CD4-positive, alpha-beta T cell treated with Interferon gamma for 1 hour (primary cell): ENCODE data around the gene LRRC3B.

Experiments used
- DNase-seq: peaks from one replicate; pipeline ENCODE4 v3.0.0-alpha.2; 2020

Gene LRRC3B

DNA sequence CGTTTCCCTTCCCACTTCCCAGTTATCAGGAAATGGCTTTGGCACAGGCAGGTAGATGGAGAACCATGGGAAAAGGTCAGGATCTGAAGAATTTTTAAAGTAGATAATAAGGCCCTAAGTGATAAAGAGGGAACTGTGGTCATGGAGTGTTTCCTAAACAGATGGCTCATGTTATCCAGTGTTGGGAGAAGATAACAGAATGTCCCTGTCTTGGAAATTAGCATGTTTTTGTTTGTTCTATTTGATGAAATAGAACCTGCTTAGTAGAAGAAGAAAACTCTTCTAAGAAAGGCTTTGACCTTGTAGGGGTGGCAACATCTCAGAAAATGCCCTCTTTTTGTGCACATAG, 8.8 kb downstream of the LRRC3B start:
- DNase-seq = no peak

DNA sequence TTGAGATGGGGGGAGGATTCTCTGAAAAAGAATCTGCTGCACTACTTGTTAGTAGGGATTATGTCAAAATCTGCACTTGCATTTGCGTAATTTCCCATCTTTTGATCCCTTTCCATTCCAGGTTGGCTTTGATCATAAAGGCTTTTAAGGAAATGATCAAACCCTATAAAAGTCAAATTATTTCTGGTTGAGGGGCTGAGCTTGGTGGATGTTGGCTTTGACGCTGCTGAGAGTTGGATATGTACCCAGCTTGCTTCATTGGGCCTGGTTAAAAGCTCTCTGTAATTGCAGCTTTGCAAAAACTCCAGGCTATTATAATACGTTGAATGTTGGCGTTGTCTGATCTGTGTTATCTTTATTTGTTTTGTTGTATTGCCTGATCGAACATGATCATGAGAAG, 12.0 kb downstream of the LRRC3B start:
- DNase-seq = no peak

DNA sequence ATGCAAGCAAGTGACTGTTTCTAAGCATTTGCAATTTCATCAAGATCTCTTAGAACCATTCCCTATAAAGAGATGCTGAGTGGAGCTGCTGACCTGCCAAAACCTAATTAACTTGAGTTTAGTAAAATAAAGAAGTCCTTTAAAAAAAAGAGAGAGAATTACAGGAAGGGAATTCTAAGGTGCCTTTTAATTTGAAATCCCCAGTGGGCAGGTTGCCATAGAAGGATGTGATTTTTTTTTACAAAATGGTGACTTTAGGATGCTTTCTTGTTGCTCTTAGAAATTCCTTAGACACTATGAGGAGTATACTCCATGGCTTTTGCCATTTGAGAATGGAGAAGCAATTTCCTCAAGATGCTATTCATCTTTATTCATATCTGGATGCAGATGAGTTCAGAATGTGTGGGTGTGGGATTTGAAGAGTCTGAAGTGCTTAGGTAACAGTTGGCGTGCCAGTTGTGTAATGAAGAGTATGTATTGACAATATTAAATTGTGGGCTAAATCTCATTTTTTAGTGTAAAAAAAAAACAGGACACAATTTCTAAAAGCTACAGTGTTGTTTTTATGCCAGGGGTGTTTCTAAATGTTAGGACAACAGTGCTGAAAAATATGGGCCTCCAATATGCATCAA, 13.6 kb downstream of the LRRC3B start:
- DNase-seq = no peak

DNA sequence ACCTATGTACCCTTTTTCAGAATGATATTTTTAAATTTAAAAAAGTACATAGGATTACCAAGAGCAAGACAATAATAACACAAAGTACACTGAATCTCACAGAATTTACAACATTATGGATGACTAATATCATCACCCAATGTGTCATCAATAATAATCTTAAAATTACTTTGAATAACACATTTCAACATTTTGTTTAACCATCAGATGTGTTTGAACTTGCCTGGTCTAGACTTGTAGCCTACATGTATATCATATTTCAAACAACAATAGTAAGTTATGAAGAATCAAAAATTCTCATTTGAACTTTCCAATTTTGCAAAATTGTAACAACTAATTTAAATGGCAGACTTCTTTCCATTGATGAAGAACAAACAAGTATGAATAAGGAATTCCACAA, 15.1 kb downstream of the LRRC3B start:
- no peak for DNase-seq

DNA sequence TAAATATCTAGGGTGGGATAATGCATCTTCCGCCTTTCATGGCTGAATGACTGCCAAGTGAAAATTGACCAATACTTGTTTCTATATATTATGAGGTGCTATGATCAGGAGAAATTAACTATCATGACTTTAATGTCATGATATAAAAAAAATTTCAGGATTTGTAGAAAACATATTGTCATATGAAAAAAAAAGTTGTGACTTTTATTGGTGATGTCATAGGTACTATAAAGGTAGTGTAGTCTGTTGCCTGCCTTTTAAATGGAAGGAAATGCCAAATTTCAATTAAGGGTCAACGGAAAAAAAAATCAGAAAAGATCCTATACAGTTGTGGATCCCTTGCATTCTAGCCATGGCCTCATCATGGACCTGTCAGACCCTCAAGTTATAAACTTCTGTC, 15.5 kb downstream of the LRRC3B start:
- DNase-seq = no peak

DNA sequence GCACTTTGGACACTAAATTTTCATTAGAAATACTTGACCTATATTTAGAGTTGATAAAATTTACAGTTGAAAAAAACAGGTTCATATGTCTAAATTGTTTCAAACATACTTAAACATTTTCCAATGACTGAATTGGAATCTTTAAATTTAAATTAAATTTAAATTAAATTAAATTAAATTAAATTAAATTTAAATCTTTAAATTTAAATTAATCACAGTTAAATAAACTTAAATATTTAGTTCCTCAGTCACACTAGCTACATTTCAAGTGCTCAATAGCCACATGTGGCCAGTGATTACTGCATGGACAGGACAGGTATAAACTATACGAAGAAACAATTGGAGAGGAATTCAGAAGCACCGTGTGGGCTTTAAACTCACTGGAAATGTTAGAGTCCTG, 16.8 kb downstream of the LRRC3B start:
- no peak for DNase-seq

DNA sequence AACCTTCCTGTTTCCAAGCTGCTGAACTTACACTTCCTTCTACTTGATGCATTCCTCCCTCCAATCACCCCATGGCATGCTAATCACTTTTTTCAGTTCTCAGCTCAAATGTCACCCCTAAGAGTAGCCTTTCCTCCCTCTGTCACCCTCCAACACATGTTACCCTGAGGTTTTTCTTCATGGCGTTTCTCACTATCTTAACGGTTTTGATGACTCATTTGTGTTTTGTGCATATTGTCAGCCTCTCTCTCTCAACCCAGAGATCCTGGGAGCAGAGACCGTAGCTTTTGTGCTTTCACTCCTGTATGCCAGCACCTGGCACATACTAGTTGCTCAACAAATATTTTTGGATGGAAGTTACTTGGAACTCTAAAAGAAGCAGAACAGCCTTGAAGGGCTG, 24.5 kb downstream of the LRRC3B start:
- DNase-seq = no peak

DNA sequence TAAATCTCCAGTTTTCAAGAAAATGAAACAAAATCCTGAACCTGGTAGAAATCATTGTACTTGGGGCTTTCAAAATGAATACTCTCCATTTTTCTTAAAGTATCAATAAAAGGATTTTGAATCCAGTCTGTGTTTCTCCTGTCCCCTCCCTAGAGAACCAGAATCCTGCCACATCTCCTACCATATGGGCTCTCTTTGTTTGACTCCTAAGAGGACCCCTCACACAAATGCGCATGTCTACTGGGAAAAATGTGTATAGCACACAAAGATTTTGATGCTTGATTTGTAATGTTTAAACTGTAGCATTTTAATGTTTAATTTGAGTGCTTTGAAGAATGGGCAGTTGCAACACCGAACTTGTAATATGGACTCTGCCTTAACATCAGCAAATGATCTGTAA, 25.9 kb downstream of the LRRC3B start:
- DNase-seq = no peak

DNA sequence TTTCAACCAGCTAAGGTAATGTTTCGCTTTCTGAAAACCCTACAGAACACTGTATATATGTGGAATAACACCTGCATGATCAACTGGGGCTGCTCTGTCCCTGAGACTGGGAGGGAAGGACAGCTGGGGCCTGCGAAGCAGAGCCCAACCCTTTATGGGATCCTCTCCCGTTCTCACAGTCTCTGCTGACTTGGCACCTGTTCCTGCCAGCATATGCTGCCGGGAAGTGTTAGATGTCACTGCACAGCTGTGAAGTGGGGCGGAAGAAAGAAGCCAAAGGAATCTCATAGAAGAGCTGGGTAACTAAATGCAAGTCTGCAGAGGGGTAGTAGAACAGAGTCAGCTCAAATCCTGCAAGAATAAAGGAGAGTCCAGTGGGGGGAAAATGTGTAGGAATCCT, 29.6 kb downstream of the LRRC3B start:
- DNase-seq = no peak

DNA sequence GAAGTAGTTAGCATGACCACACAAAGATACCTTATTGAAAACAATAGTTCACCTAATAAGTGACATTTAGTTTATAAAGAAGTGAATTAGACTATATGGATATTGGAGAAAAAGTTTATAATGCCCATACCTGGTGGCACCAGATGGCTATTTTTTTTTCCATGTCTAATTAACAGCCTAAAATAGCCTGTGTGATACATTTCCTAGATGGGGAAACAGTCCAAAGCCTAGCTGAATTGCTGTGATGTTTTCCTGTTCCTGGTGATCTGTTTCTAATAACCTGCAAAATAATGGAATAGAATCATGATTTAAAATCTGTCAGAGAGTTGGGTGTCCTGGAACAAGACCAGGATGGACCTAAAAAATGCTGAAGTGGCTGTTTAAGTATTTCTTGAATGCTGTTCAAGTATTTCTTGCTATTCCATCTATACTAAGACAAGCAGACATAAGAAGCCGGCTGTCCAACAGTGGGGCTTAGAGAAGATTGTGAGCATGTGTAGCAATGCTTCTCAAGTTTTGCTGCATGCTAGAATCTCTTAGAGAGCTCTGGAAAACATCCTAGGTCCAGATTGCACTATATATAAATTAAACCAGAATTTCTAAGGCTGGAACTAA, 31.3 kb downstream of the LRRC3B start:
- no peak for DNase-seq

DNA sequence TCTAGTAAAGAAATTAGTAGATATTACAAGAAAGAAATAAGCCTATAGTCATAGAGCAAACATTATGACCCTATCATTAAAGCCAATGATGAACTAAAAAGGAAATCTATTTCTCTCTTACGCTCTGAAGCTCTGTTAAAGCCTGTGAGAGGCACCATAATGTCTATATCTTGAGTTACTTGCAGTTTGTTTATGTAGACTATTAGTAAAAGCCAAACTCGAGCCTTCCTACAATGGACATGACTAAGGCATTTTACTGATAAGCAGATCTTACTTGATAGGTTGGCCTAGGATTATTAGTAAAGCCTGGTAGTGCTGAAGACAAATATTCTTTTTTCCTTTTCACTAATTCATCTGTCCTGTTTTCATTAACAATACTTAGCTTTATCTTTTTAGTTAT, 32.7 kb downstream of the LRRC3B start:
- DNase-seq = no peak

DNA sequence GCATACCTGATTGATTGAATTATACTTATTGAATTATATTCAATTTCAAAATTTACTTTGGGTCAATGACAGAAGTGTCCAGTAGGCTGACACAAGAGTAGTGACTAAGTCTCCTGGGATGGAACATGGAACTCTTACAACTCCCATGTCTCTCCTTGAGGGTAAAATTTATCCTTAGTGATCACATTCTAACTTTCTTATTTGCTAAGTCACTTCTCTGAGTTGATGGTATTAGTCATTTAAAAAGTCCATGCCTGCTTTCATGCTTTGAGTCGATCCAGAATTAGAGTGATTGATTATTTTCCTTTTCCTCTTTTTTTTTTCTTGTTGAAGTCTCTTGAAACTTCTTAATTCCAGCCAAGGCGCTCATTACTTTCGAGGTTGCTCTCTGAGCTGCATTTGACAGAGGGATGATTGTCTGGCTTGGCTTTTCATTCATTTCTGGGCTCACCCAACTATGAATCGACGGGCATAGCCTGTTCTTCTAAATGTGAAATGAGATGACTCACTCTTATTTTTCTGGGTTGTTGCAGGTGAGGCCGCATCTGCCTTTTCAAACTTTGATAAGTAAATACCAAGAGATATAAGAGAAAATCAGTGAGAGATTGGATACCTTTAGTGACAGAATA, 34.9 kb downstream of the LRRC3B start:
- no peak for DNase-seq

DNA sequence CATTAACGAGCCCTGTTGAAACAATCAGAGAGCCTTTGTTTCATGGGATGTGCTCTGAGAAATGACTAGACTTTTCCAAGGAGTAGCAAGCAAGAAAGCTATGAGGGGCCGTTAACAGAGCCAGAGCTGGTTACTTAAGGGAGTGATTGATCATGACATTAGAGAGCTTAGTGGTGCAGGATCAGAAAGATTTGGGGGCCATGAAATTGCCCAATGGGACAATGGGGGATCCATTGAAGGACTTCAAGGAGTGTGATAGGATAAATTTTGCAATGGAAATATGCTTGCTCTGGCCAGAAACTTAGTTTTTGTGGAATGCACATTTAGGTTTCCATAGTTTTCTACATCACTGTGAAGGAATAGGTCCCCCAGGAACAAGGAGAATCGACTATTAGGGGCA, 45.6 kb downstream of the LRRC3B start:
- DNase-seq = no peak

DNA sequence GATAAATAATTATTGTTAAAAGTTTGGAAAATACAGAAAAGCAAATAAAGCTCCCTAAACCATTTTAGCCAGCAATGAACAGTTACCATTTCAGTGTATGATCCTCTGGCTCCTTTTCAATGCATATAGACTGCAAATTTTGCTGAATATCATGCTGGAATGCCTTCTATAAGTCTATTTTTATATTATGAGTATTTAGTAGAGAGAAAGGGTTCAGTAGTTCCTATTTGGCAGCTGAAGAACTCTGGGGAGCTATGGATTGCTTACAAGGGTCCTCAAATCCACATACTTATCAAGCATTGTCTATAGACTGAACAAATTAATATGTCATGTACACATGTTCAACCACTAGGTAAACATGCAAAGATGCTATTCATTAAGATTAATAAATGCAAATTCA, 46.1 kb downstream of the LRRC3B start:
- no peak for DNase-seq

DNA sequence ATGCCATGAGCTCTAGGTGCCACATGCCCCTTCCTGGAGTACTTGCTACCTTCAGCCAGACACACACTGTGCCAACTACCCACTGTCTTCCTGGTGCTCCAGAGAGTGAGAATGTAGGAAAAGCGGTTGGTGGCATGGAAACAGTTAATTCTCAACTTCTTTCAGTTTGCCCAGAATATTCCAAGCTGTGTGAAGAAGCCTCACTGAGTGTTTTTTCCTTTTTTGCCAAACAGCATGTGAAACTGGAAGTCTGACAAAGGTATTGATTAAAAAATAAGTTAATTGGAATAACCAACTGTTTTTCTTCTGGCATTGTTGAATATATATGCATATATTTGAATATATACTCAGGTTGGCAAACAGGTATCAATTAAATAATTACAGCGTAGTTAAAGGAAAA, 52.8 kb downstream of the LRRC3B start:
- DNase-seq = no peak

DNA sequence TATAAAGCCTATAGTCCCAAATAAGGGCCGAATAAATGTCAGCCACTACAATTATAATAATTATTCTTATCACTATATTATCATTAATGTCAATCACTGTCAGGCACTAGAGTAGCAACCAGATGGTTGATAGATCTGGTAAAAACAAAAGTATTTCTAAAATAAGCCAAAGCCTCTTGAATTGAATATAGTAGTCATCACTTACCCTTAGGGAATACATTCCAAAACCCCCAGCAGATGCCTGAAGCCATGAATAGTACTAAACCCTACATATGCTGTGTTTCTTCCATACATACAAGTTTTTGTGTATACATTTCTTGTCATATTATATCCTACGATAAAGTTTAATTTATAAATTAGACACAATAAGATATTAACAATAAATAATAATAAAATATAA, 59.1 kb downstream of the LRRC3B start:
- no peak for DNase-seq

DNA sequence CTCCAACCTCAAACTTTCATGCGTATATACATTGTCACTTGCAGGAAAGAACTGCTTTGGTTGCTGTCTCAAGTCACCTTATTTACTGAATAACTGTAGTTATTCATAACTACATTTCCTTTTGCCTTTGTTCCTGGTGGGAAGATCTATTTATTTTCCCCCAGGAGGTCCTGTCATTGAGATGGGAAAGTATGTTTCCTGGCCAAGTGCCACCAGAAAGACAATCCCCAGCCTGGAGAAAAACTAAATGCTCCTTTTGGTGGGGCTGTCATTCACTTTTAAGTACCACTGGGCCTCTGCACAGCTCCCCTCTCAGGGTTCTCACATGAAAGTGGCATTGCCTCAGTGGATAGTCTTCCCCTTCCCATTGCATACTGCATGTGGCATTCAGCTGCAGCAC, 59.8 kb downstream of the LRRC3B start:
- no peak for DNase-seq

DNA sequence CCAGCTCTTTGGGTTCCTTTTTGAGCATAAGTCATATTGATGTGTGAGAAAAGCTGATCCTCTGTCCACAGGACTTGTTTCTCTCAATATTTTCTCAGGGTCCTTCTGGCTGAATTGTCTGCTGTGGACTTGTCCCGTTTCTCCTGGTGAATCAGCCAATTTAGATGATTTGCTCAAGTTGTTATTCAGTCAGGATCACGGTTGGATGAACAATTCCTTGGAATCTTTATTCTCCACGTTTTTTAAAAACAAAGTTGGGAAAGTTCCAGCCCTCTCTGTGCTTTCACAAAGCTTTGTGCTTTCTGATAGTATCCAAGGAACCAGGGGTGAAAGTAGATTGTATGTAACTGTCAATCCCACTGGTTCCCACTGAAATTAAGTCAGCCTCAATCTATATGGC, 61.3 kb downstream of the LRRC3B start:
- no peak for DNase-seq

DNA sequence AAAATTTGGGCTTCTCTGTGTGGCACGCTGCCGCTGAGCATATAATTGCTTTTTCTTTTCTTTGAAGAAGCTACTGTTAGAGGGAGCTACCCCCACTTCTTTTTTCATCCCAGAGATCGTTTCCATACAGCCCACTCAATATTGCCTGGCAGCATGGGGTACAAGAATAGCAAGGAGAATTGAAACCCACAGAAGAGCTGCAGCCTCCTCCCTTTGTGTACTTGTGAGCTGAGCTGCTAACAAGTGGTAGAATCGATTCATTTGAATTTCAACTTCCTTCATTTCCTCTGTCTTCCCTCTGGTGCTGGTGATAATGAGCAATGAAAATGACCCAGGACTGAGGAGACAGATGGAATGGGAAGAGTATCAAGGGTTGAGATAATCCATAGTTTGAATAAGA, 64.9 kb downstream of the LRRC3B start:
- DNase-seq = no peak

DNA sequence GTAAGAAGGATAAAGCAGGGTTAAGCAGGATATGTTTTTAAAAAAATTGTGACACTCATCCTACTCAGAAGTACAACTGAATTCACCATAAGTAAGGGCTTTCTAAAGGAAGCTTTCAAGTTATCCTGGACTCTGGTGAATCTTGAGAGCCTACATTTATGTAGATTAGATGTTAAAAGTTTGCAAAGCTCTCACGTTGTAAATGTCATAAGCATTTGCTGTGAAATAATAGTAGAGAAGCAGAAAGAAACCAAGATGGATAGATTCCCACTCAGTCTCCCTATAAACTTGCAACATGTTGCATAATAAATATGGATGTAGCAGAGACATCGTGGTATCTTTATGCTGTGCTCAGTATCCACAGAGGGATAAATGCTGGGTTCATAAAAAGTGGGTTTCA, 77.0 kb downstream of the LRRC3B start:
- DNase-seq = no peak

DNA sequence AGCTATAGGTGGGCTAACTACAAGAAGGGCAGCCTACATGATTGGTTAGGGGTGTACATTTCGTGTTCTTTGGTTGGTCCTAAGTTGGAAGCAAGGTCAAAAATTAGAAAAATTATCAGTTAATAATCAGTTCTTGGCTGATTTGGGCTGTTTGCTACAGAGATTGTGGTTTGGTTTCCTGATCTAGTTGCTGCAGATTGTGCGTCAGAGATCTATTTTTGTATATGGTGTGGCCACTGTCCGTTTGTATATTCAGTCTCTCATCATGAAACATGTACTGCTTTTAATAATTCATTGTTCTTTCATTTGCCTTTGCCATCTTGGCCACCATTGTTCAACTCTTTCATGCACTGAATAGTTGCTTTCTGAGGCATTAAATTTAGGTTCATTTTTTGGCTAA, 80.9 kb downstream of the LRRC3B start:
- DNase-seq = no peak

DNA sequence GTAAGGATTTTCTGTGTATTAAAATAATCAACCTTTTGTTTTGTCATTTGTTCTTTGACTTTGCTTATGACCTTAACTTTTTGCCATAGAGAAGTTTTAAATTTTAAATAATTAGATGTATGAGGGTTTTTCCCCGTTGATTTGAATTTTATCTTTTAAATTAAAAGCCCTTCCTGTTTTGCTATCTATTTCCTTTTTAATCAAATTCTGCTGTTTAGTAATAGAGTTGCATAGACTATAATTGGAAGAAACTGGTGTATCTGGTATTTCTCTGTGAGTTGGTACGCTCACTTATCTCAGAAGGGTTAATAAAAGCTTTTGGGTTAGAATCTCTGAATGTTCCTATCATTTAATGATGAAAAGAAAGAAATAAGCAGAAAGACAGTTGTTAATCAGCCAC, 82.2 kb downstream of the LRRC3B start:
- DNase-seq = no peak

DNA sequence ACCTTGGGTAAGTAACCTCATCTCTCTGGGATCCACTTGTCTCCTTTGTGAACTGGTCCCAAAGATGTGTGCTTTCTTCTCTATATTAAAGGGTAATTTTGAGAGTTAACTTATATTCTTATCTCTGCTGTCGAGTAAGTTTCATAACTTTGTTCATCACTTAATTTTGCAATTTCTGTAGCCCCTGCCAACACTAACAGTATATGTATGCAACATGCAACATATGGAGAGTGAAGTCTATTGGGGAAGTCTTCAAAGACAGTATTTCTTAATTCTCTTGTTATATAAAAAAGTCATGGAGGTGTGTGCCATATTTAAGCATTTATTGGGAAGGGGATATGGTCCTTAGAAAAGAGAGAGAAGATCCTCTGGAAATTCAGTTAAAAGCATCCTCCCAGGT, 85.9 kb downstream of the LRRC3B start:
- DNase-seq = no peak

DNA sequence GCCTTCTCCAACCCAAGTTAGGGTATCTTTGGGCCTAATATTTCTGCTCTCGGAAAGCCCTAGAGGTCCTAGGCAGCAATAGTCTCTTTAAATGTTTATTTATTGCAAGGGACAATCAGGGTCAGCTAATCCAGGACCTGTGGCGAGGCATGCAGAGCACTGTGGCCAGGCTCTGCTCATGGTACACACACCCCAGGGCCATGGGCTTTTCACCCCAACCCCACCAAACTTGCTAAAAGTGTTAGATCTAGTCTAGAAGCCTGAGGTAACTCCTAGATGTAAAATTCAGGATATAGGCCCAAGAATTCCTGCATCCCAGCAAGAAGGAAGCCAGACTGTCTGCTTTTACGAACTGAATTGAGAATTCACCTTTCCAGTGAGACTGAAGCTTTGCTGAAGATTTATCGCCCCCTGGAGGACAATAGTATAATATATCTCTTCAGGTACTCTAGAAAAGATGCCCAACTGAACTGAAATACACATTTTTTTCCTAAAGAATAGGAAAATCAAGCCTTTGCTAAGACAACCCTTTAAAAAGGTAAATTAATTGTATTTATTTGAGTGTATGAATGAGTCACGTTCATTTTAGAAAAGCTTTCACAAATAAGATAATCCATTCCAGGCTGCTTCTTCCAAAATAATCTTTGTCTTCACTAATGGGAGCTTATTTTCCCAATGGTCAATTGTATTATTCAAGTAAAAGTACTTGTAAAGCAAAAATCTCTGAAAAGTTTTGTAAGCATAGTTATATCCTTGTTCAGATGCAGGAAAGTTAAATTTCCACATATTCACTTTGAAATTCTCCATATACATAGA, 89.8 kb downstream of the LRRC3B start:
- no peak for DNase-seq
